GM10248 (cell line): ENCODE data around the gene PRKCE.

Source experiments
- CTCF ChIA-PET: fragments of 300-600 bp; sonication (Branson Sonifier 250); formaldehyde crosslinking; extraction: SDS; loops from one replicate; lab custom pipeline; 2021; ENCODE audit warnings: antibody characterized with exemption; lab: Yijun Ruan, JAX
- POLR2A ChIA-PET: fragments of 350-650 bp; sonication (Branson Sonifier 250); formaldehyde crosslinking; extraction: SDS; loops from one replicate; lab custom pipeline; 2020; ENCODE audit warnings: antibody characterized with exemption; lab: Yijun Ruan, JAX
- DNase-seq: peaks from one replicate; pipeline ENCODE4 v3.0.0; 2012; ENCODE audit errors: extremely low spot score
- TF ChIP-seq, protein P1 (sequence below): IDR thresholded peaks from 2 replicates; pipeline ENCODE4 v1.5.1; 2012; ENCODE audit warnings: mild to moderate bottlenecking, low read depth; ENCODE audit errors: extremely low read depth, missing control alignments, control extremely low read depth

PRKCE gene

DNA sequence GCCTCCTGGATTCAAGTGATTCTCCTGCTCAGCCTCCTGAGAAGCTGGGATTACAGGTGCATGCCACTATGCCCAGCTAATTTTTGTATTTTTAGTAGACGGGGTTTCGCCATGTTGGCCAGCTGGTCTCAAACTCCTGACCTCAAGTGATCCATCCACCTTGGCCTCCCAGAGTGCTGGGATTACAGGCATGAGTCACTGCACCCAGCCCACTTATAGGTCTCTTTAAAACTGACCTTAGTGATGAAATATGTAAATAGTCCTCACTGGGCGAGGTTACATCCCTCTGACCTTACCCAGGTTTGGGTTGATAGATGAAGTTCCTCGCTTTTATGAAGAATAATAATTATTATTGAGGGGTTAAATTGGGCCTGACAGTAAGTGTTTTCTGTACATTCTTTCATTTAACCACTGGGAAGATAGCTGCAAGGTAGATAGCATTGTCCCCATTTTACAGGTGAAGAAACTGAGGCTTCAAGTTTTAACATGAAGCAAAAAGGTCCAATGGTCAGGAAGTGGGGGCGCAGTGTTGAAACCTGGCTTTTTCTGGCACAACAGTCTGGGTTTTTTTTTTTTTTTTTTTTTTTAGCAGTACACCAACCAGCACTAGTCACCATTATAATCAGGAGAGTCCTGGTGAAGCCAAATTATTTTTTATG, 471.0 kb downstream of the PRKCE start:
- CTCF ChIA-PET: no interaction called here
- DNase-seq: no peak
- POLR2A ChIA-PET: no interaction called here
- TF ChIP-seq, protein P1, sequence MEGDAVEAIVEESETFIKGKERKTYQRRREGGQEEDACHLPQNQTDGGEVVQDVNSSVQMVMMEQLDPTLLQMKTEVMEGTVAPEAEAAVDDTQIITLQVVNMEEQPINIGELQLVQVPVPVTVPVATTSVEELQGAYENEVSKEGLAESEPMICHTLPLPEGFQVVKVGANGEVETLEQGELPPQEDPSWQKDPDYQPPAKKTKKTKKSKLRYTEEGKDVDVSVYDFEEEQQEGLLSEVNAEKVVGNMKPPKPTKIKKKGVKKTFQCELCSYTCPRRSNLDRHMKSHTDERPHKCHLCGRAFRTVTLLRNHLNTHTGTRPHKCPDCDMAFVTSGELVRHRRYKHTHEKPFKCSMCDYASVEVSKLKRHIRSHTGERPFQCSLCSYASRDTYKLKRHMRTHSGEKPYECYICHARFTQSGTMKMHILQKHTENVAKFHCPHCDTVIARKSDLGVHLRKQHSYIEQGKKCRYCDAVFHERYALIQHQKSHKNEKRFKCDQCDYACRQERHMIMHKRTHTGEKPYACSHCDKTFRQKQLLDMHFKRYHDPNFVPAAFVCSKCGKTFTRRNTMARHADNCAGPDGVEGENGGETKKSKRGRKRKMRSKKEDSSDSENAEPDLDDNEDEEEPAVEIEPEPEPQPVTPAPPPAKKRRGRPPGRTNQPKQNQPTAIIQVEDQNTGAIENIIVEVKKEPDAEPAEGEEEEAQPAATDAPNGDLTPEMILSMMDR: no peak

DNA sequence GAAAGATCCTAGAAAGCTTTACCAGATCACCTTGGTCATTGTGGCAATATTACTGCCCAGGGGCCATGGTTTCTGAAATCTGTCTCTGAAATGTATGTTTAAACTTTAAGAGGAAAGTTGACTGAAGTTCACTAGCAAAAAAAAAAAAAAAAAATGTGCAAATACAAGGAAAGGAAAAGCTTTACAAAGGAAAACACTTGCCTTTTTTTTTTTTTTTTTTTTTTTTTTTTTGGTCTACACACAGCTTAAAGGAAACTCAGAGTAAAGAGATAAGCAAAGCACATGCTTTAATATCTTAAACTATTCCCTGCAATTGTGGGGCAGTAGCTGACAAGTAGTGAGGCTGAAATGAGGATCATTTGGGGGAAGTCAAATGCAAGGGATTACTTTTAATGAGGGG, 471.5 kb downstream of the PRKCE start:
- DNase-seq: no peak
- ChIA-PET CTCF (no interaction called here), POLR2A (no interaction called here)
- TF ChIP-seq, protein P1: no peak

DNA sequence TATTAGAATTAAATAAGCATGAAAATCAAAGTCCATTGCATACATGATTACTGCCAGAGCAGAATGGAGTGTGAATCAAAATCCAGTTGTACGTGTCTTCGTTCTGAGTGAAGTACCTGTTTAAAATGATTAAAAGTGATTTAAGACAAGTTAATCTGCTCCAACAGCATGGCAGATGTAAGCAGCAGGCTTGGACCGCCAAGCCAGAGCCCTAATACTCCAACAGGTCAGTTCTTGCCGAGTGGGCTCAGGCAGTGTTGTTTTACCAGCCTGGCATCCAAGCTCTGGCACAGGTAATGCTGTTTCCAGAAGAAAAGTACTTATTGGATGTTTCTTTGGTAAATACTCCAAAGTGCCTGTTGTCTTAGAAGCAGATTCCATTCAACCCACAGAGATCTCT, 474.3 kb downstream of the PRKCE start:
- CTCF ChIA-PET: interaction anchor here (1.7 to 3.7 kb wide), 2 partner anchors 8 to 10 kb away, joined by 7 to 17 read pairs; no protein-coding TSS in a partner anchor
- no peak for DNase-seq

DNA sequence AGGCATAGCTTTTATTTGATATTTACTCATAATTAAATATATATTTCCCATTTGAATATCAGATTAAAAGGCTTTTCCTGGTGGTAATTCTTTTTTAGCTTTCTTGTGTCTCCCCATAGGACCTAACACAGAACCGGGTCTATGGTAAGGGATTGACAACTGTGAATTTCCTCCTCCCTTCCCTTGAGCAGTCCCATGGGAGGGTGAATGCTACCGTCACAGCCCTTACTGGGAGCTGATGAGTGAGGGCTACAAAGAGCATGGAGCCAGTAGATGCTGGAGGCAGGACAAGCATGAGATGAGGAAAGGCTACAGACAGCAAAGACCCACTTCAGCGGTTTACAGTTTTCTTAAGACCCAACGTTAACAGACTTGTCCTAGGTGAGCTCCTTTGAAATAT, 475.1 kb downstream of the PRKCE start:
- POLR2A ChIA-PET: interaction anchor here (0.6 kb wide), 1 partner anchor 450 kb away, joined by 5 read pairs; no protein-coding TSS in a partner anchor
- CTCF ChIA-PET: interaction anchor here (0.9 to 3.7 kb wide), 5 partner anchors 9 to 42 kb away, joined by 3 to 17 read pairs (median 4); no protein-coding TSS in a partner anchor
- no peak for DNase-seq
- TF ChIP-seq, protein P1: no peak

More for the DNA sequence above, 474.3 kb downstream of the PRKCE start:
- POLR2A ChIA-PET: no interaction called here
- TF ChIP-seq, protein P1: no peak

DNA sequence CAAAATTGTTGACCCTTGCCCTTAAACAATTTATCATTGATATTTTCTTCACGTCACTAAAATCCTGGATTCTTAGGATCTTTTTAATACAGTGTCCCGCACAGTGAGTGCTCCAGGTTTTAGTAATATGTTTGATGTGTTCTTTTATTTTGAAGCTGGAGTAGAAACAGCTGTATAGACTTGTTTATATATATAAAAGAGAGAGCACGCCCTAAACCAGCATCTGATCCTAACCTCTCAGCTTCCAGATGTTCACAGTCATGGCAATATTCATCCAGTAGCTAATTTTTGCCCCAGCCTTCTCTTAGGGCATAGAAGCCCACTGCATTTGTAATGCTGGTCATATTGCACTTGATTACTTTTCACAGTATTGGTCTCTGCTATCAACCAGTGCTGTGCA, 475.7 kb downstream of the PRKCE start:
- CTCF ChIA-PET: interaction anchor here (0.9 to 3.7 kb wide), 6 partner anchors 9 to 64 kb away, joined by 3 to 17 read pairs (median 4); no protein-coding TSS in a partner anchor
- POLR2A ChIA-PET: interaction anchor here (0.6 kb wide), 1 partner anchor 450 kb away, joined by 5 read pairs; no protein-coding TSS in a partner anchor
- TF ChIP-seq, protein P1: no peak
- no peak for DNase-seq

DNA sequence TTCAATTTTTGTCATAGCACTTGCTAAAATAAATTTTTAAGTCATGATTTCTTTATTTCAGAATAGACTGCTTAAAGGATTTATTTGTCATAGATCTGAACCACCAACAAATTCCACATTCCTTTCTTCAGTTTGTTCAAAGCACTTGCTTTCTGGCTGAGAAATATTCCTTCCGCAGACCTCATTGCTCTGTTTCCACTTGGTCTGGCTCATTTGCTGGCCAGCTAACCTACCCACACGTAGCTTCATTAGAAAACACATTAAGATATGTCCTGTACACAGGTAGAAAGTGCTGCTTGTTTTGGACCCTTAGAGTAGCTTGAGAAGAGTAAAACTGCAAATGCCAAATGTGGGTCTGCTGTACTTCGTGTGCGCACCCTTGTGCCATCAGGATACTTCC, 479.0 kb downstream of the PRKCE start:
- CTCF ChIA-PET: interaction anchor here (0.7 kb wide), 1 partner anchor 14 kb away, joined by 3 read pairs; no protein-coding TSS in a partner anchor
- TF ChIP-seq, protein P1: no peak
- POLR2A ChIA-PET: no interaction called here
- no peak for DNase-seq
